Astrocyte of the cerebellum (primary cell): ENCODE data around the gene KDM4C.

Experiments
- DNase-seq: peaks from one replicate; pipeline ENCODE4 v3.0.0-alpha.2; 2011; ENCODE audit warnings: low read depth
- H3K4me3 ChIP-seq: 2 replicates; pipeline ENCODE4 v1.5.1; 2011; ENCODE audit warnings: mild to moderate bottlenecking, low read depth, low read length, moderate library complexity
- CTCF ChIP-seq: IDR thresholded peaks from 2 replicates; pipeline ENCODE4 v1.5.1; 2012; ENCODE audit warnings: low read length, low read depth, moderate library complexity, mild to moderate bottlenecking; ENCODE audit errors: missing control alignments
- in situ Hi-C: cut with HindIII; loops from 2 replicates; pipeline ENCODE4 v1.10.0; 2017; ENCODE audit warnings: low sequenced_read_pairs

The KDM4C gene

GRCh38 chr9:7144265-7145046 lies 386.7 kb downstream of the KDM4C start:
- no peak for TF ChIP-seq CTCF
- in situ Hi-C loops, result no loop called here
- DNase-seq, result no peak
- no peak overlapping the region for H3K4me3 ChIP-seq

- in situ Hi-C loops, result no loop called here
- DNase-seq, result no peak
- no peak overlapping the region for H3K4me3 ChIP-seq
- no peak for TF ChIP-seq CTCF
Observed at GRCh38 chr9:7145361-7146069, 387.7 kb downstream of the KDM4C start.

GRCh38 chr9:7146582-7146981 lies 388.8 kb downstream of the KDM4C start:
- TF ChIP-seq CTCF, result no peak
- no peak overlapping the region for H3K4me3 ChIP-seq
- in situ Hi-C loops, result no loop called here
- no peak for DNase-seq

- H3K4me3 ChIP-seq, result no peak overlapping the region
- no peak for TF ChIP-seq CTCF
- in situ Hi-C loops, result no loop called here
- no peak for DNase-seq
Observed at GRCh38 chr9:7147121-7148090, 389.6 kb downstream of the KDM4C start.

GRCh38 chr9:7148243-7148765 lies 390.5 kb downstream of the KDM4C start:
- in situ Hi-C loops, result no loop called here
- no peak for TF ChIP-seq CTCF
- no peak for DNase-seq
- H3K4me3 ChIP-seq, result no peak overlapping the region

- H3K4me3 ChIP-seq, result no peak overlapping the region
- DNase-seq, result no peak
- in situ Hi-C loops, result no loop called here
- no peak for TF ChIP-seq CTCF
Observed at GRCh38 chr9:7149258-7149657, 391.5 kb downstream of the KDM4C start.
